ENCODE data around the gene MAPK8IP1.

GRCh38 chr11:45881708-45882368, 3.6 kb upstream of the MAPK8IP1 start:
- TF ChIP-seq CTCF (IDR thresholded peaks at IDR 0.05) (no peak), POLR2A (IDR thresholded peaks at IDR 0.05) (no peak)

Measured in adrenal gland (tissue), 5 donors.